ENCODE data around the gene TRIM33. TPM values are rescaled to one million over a fixed set of nuclear protein-coding genes. Genes with fewer than 3 reads are reported as not detected.

The TRIM33 gene
- total and polyA plus RNA-seq, 2 of the 13 experiments (the other 11 are each of a cell fraction or from before 2014, with no cell fraction given): 35.5 to 42.2 TPM

GRCh38 chr1:114346480-114347029 lies 164.4 kb downstream of the TRIM33 start (continued):
- peak; percentile 74; the same call in 1 of the 2 replicates for TF ChIP-seq ZNF138 (CRISPR knock-in tag; IDR thresholded peaks at IDR 0.05; ENCODE audit: low read depth)
- TF ChIP-seq SKIL (CRISPR knock-in tag; IDR thresholded peaks at IDR 0.05; ENCODE audit: borderline replicate concordance): 0 out of 2 replicates have a peak, but pooled peaks have one; percentile 21
- TF ChIP-seq RARA (CRISPR knock-in tag; IDR thresholded peaks at IDR 0.05): 0 out of 2 replicates have a peak, but pooled peaks have one; percentile 35
- TF ChIP-seq PHB2 (IDR thresholded peaks at IDR 0.05; ENCODE audit: partially characterized antibody): no peak
- peak; percentile 42; the same call in 1 of the 2 replicates for TF ChIP-seq MED1 (CRISPR knock-in tag; IDR thresholded peaks at IDR 0.05)
- TF ChIP-seq MLLT10 (CRISPR knock-in tag; IDR thresholded peaks at IDR 0.05): no peak
- TF ChIP-seq PHF8 (CRISPR knock-in tag; IDR thresholded peaks at IDR 0.05): peak; percentile 66
- TF ChIP-seq ZNF713 (CRISPR knock-in tag; IDR thresholded peaks at IDR 0.05): no peak
- peak; percentile 90 for TF ChIP-seq ZFP91 (CRISPR knock-in tag; IDR thresholded peaks at IDR 0.05; ENCODE audit: borderline replicate concordance)
- TF ChIP-seq SOX5 (CRISPR knock-in tag; IDR thresholded peaks at IDR 0.05; ENCODE audit: borderline replicate concordance): peak; percentile 34; the same call in 1 of the 2 replicates
- TF ChIP-seq HIVEP1 (CRISPR knock-in tag; IDR thresholded peaks at IDR 0.05): no peak
- TF ChIP-seq TP53 (CRISPR knock-in tag; conservative IDR thresholded peaks at IDR 0.05): 0 out of 2 replicates have a peak, but pooled peaks have one; percentile 39
- no peak for TF ChIP-seq CEBPB (IDR thresholded peaks at IDR 0.05; ENCODE audit: borderline replicate concordance, low read depth, low read length)
- TF ChIP-seq, protein P1, sequence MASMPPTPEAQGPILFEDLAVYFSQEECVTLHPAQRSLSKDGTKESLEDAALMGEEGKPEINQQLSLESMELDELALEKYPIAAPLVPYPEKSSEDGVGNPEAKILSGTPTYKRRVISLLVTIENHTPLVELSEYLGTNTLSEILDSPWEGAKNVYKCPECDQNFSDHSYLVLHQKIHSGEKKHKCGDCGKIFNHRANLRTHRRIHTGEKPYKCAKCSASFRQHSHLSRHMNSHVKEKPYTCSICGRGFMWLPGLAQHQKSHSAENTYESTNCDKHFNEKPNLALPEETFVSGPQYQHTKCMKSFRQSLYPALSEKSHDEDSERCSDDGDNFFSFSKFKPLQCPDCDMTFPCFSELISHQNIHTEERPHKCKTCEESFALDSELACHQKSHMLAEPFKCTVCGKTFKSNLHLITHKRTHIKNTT (CRISPR knock-in tag; IDR thresholded peaks at IDR 0.05): no peak
- 0 out of 2 replicates have a peak, but pooled peaks have one; percentile 76 for TF ChIP-seq ZNF124 (CRISPR knock-in tag; IDR thresholded peaks at IDR 0.05)
- TF ChIP-seq ZNF441 (CRISPR knock-in tag; IDR thresholded peaks at IDR 0.05; ENCODE audit: borderline replicate concordance): 0 out of 2 replicates have a peak, but pooled peaks have one; percentile 38
- TF ChIP-seq NFIB (CRISPR knock-in tag; IDR thresholded peaks at IDR 0.05; ENCODE audit: borderline replicate concordance): no peak
- no peak for TF ChIP-seq ARNT (IDR thresholded peaks at IDR 0.05)
- TF ChIP-seq PBX3 (CRISPR knock-in tag; IDR thresholded peaks at IDR 0.05; ENCODE audit: borderline replicate concordance): no peak
- peak; percentile 35; the same call in 1 of the 2 replicates for TF ChIP-seq CREM (IDR thresholded peaks at IDR 0.05)
- TF ChIP-seq CREM (CRISPR knock-in tag; IDR thresholded peaks at IDR 0.05): 0 out of 2 replicates have a peak, but pooled peaks have one; percentile 1
- TF ChIP-seq DNMT3B (CRISPR knock-in tag; conservative IDR thresholded peaks at IDR 0.05): 0 out of 2 replicates have a peak, but pooled peaks have one; percentile 41
- peak; percentile 81; the same call in 1 of the 2 replicates for TF ChIP-seq ZNF589 (CRISPR knock-in tag; conservative IDR thresholded peaks at IDR 0.05)
- no peak for TF ChIP-seq ZNF282 (IDR thresholded peaks at IDR 0.05; ENCODE audit: partially characterized antibody)
- TF ChIP-seq CBX5 (CRISPR knock-in tag; IDR thresholded peaks at IDR 0.05; ENCODE audit: borderline replicate concordance): peak; percentile 95
- TF ChIP-seq ZNF772 (CRISPR knock-in tag; IDR thresholded peaks at IDR 0.05): peak; percentile 85; the same call in 1 of the 2 replicates
- TF ChIP-seq POGZ (CRISPR knock-in tag; IDR thresholded peaks at IDR 0.05): peak; percentile 86
